NCI-H146 (cell line): ENCODE data around the gene CLIP4.
A peak's percentile ranks its signal among the peaks of the same experiment; 100 is the strongest.
"Not testable (repeated sequence)": the region's sequence is repeated elsewhere in the genome, so short reads cannot be mapped to it uniquely, and the experiment has no call there.

Experiments used
- DNase-seq: peaks from one replicate; lab custom pipeline; 2025; lab: John Stamatoyannopoulos, UW

Gene CLIP4

GRCh38 chr2:29104688-29105087 lies 10.5 kb upstream of the CLIP4 start:
- no peak for DNase-seq

- no peak for DNase-seq
Observed at GRCh38 chr2:29105375-29105774, 9.8 kb upstream of the CLIP4 start.

GRCh38 chr2:29106256-29106655 lies 9.0 kb upstream of the CLIP4 start:
- DNase-seq: no peak

GRCh38 chr2:29106980-29107388 lies 8.2 kb upstream of the CLIP4 start:
- DNase-seq: peak; percentile 75

GRCh38 chr2:29107547-29107946 lies 7.7 kb upstream of the CLIP4 start:
- DNase-seq: not testable (repeated sequence)

GRCh38 chr2:29108225-29108624 lies 7.0 kb upstream of the CLIP4 start:
- DNase-seq: no peak

GRCh38 chr2:29109246-29109645 lies 6.0 kb upstream of the CLIP4 start:
- no peak for DNase-seq

- no peak for DNase-seq
Observed at GRCh38 chr2:29110916-29111535, 4.2 kb upstream of the CLIP4 start.

GRCh38 chr2:29112379-29112778 lies 2.8 kb upstream of the CLIP4 start:
- no peak for DNase-seq

GRCh38 chr2:29113027-29113686 lies 2.1 kb upstream of the CLIP4 start:
- no peak for DNase-seq

- no peak for DNase-seq
Observed at GRCh38 chr2:29113891-29114321, 1.3 kb upstream of the CLIP4 start.

GRCh38 chr2:29114586-29114945 lies 649 bp upstream of the CLIP4 start:
- DNase-seq: no peak

GRCh38 chr2:29115797-29116781 lies 874 bp downstream of the CLIP4 start:
- DNase-seq: peak; percentile 44

- DNase-seq: no peak
Observed at GRCh38 chr2:29117636-29118303, 2.6 kb downstream of the CLIP4 start.

GRCh38 chr2:29119211-29119610 lies 4.0 kb downstream of the CLIP4 start:
- DNase-seq: no peak

- DNase-seq: no peak
Observed at GRCh38 chr2:29120846-29121245, 5.6 kb downstream of the CLIP4 start.

GRCh38 chr2:29123617-29124349 lies 8.6 kb downstream of the CLIP4 start:
- DNase-seq: no peak

GRCh38 chr2:29124504-29124903 lies 9.3 kb downstream of the CLIP4 start:
- DNase-seq: no peak

GRCh38 chr2:29129586-29130281 lies 14.5 kb downstream of the CLIP4 start:
- DNase-seq: no peak

- no peak for DNase-seq
Observed at GRCh38 chr2:29130295-29130694, 15.1 kb downstream of the CLIP4 start.

- no peak for DNase-seq
Observed at GRCh38 chr2:29134933-29135332, 19.7 kb downstream of the CLIP4 start.
